Hematopoietic multipotent progenitor cell treated with erythropoietin and hydrocortisone succinate and interleukin-3 and kit ligand, for 8 days (in vitro differentiated cells): ENCODE measurements around the gene FTL.
A peak's percentile ranks its signal among the peaks of the same experiment; 100 is the strongest.

Experiments
- DNase-seq: peaks from one replicate; pipeline ENCODE4 v3.0.0-alpha.2; 2015

FTL gene

DNA sequence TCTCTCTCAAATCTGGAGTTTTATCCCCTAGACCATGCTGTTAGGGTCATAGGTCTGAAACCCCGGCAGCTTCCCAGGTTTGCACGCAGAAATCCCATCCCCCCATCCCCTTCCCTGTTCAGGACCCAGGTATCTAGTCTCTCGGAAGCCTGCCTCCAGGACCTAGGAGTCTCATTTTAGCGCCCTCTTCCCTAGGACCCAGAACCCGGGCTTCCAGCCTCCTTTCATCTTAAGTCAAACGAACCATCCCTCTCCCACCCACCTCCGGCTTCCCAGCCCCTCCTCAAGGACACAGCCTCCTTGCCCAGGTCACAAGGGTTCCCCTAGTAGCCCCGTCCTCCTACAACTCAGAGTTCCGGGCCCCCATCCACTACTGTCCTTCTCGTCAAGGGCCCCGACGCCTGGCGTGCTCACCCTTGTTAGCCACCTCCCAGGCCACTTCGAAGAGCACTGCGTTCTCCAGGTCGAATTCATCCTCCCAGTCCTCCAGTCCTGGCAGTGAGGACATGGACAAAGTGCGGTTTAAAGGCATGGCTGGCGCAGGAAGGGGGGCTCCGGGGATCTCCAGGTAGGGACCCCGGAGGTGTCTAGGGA is 27.6 kb downstream of the FTL start:
- DNase-seq, result no peak

GRCh38 chr19:48993175-48994034 is 28.3 kb downstream of the FTL start, which contains the start of the genes GYS1 and RUVBL2:
TSS of gene GYS1 (minus strand) at chr19:48993309. CDS start at chr19:48993112, 197 bp downstream.
TSS of gene RUVBL2 (plus strand) at chr19:48993887. CDS start at chr19:48993912, 25 bp downstream.
- DNase-seq, result peak; percentile 99

GRCh38 chr19:48994035-48994386 is 28.9 kb downstream of the FTL start:
- DNase-seq, result peak; percentile 24

DNA sequence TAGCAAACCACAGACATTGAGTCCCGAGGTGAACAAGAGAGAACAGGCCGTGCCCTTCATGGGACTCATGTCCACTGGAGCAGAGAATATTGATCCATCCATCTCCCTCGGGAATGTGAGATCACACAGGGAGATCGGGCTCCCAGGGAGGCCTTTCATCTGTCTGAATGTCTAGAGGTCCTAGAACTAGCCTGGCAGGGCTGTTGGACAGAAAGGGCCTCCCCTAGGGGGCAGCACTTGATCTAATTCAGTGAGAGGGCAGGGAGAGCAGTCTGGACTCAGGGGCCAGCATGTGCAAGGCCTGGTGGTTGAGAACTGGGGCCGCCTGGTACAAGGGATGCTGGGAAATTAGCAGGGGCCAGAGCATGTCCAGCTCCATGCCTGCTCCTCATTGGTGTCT is 32.9 kb downstream of the FTL start:
- DNase-seq, result peak; percentile 81

DNA sequence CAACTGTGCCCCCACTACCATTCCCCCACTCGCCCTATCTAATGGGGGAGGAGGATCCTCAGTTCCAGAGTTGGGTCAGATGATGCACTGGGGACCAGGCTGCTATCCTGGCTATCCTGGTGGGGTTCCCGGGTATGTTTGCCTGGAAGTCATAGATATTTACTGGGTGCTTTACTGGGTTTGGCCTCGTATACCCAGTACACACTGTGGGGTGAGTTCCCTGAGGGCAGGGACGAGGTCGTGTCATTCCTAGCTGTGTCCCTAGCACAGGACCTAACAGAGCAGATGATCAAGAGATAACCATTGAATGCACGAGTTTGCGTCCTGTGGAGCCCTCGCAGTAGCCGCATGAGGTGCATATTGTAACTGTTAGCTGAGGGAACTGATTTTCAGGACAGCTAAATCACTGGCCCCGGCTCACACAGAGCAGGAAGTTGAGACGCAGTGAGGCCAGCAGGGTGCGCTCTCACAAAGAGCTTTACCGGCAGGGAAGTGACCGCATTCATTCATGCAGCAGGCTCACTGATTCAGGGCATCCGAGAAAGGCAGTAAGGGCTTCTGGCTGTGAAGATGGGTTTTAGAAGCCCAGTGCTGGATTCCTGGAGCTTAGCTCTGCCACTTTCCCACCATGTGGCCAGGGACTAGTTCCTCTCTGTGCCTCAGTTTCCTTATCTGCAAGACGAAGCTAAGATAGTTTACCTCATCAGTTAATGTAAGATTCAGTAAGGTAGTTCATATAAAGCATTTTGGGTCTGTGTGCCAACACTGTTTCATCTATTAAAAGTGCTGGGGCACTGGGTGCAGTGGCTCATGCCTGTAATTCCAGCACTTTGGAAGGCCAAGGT is 34.6 kb downstream of the FTL start:
- DNase-seq, result peak; percentile 73

GRCh38 chr19:49004133-49004532 is 39.0 kb downstream of the FTL start:
- no peak for DNase-seq

GRCh38 chr19:49004964-49005614 is 40.0 kb downstream of the FTL start:
- DNase-seq, result no peak

- DNase-seq, result no peak
These were observed 41.8 kb downstream of the FTL start for GRCh38 chr19:49006905-49007304.

- no peak for DNase-seq
These were observed 44.7 kb downstream of the FTL start for GRCh38 chr19:49009828-49010227.

GRCh38 chr19:49010453-49010852 is 45.3 kb downstream of the FTL start:
- DNase-seq, result no peak

DNA sequence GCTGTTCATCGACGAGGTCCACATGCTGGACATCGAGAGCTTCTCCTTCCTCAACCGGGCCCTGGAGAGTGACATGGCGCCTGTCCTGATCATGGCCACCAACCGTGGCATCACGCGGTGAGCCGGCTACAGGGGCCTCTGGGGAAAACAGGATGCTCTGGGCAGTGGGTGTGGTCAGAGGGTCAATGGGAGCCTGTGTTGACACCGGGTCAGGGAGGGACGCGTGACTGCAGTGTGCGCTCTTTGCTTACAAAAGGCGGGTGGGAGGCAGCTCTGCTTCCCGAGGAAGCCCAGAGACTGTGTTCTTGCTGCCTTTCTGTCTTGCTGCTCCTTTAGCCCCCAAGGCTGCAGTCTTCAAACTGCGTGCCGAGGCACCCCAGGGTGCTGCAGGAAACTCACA is 46.1 kb downstream of the FTL start:
- no peak for DNase-seq

DNA sequence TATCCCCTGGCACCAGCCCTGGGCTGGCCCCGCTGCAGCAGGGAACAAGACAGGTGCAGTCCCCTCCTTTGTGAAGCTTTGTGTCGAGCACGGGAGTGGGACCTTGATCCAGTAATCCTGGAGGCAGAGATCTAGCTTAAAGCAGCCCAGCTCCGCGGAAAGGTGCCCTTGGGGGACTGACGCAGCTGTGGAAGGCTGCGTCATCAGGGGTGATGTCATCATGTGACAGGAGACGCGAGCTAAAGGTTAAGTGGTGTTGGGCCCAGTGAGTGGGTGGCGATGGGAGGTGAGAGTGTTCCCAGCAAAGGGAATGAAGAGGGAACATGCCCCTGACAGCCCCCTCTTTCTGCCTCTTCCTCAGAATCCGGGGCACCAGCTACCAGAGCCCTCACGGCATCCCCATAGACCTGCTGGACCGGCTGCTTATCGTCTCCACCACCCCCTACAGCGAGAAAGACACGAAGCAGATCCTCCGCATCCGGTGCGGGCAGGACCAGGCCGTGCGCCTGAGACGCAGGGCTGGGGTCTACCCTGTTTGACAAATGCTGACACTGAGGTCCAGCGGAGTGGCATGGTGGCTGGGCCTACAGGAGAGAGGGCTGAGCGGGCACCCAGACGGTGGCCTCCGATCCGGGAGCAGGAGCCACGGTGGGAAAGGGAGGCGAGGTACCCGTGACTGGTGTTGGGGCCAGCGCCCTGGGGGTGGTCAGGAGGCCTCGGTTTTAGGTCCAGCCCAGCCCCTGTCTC is 49.2 kb downstream of the FTL start:
- DNase-seq, result no peak

DNA sequence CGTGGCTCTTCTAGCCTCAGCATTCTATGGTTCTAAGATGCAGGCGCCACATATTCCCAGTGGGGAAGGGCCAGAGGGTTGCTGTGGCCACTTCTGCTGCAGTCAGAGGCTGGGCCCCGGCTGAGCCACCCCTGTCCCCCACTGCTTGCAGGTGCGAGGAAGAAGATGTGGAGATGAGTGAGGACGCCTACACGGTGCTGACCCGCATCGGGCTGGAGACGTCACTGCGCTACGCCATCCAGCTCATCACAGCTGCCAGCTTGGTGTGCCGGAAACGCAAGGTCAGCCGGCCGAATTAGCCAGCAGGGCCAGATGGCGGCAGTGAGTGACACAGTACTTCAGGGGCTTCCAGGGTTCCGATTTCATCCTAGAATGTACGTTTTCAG is 49.8 kb downstream of the FTL start:
- DNase-seq, result no peak

DNA sequence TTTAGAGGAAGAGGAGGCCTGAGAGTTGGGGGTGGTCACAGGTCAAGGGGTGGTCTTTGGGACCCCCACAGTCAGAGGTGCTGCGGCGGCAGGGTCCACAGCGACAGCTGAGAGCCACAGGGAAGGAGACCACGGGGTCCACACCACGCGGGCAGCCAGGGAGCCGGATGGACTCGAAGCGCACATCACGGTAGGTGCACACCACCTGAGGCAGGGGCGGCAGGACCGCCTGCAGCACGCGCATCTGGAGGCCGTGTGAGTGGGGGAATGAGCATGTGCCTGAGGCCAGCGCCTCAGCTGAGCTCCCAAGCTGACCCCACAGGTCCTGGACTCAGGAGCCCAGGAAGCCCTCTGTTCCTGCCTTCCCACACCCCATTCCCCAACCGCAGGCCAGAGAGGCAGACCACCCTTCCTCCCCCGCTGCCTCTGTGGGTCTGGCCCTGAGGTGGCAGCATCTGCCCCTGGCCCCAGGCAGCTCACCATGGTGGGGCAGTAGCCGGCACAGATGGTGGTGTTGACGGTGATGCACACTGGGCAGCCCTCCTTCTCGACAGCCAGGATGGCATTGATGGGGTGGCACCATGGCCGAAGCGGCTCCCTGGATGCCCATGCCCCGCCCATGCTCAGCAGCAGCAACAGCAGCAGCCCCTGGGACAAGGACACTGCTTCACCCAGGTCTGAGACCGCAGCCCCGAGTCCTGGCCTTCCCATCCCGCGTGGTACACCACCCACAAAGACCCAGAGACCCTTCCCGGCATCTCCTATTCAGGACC is 51.1 kb downstream of the FTL start:
- no peak for DNase-seq
